ENCODE data around the gene GLE1.

Gene GLE1

GRCh38 chr9:128504485-128505413, at the start of gene GLE1:
Gene GLE1, plus strand, starts transcription at chr9:128504719. Its CDS starts 87 bp downstream, at chr9:128504806.
- peak; percentile 85 for DNase-seq

- DNase-seq, result no peak
Measured at GRCh38 chr9:128454991-128455390, 49.5 kb upstream of the GLE1 start.

- DNase-seq, result peak; percentile 97
Measured at GRCh38 chr9:128455849-128456612, 48.5 kb upstream of the GLE1 start, which contains the start of gene ODF2. Gene ODF2, plus strand, starts transcription at chr9:128456006. Its CDS starts 86 bp downstream, at chr9:128456092.

GRCh38 chr9:128456613-128457061, 47.9 kb upstream of the GLE1 start:
- DNase-seq, result peak; percentile 47

- DNase-seq, result no peak
Measured at GRCh38 chr9:128457207-128457606, 47.3 kb upstream of the GLE1 start.

GRCh38 chr9:128459011-128459410, 45.5 kb upstream of the GLE1 start:
- no peak for DNase-seq

GRCh38 chr9:128469070-128469469, 35.4 kb upstream of the GLE1 start:
- DNase-seq, result no peak

GRCh38 chr9:128470560-128470959, 34.0 kb upstream of the GLE1 start:
- no peak for DNase-seq

GRCh38 chr9:128473104-128473503, 31.4 kb upstream of the GLE1 start:
- DNase-seq, result no peak

GRCh38 chr9:128475867-128476266, 28.7 kb upstream of the GLE1 start:
- no peak for DNase-seq

GRCh38 chr9:128479262-128479661, 25.3 kb upstream of the GLE1 start:
- no peak for DNase-seq

GRCh38 chr9:128481561-128481960, 23.0 kb upstream of the GLE1 start:
- DNase-seq, result no peak

GRCh38 chr9:128482186-128482585, 22.3 kb upstream of the GLE1 start:
- DNase-seq, result no peak

GRCh38 chr9:128484686-128485413, 19.7 kb upstream of the GLE1 start:
- DNase-seq, result no peak

GRCh38 chr9:128485414-128485855, 19.1 kb upstream of the GLE1 start:
- no peak for DNase-seq

GRCh38 chr9:128486201-128486600, 18.3 kb upstream of the GLE1 start:
- DNase-seq, result no peak

GRCh38 chr9:128493424-128493823, 11.1 kb upstream of the GLE1 start:
- no peak for DNase-seq

- DNase-seq, result peak; percentile 73
Measured at GRCh38 chr9:128494108-128494745, 10.3 kb upstream of the GLE1 start.

GRCh38 chr9:128494746-128495129, 9.8 kb upstream of the GLE1 start:
- no peak for DNase-seq

- DNase-seq, result no peak
Measured at GRCh38 chr9:128495296-128495695, 9.2 kb upstream of the GLE1 start.

- DNase-seq, result no peak
Measured at GRCh38 chr9:128495804-128496417, 8.6 kb upstream of the GLE1 start.
